ENCODE measurements around the gene ZSWIM8.

DNA sequence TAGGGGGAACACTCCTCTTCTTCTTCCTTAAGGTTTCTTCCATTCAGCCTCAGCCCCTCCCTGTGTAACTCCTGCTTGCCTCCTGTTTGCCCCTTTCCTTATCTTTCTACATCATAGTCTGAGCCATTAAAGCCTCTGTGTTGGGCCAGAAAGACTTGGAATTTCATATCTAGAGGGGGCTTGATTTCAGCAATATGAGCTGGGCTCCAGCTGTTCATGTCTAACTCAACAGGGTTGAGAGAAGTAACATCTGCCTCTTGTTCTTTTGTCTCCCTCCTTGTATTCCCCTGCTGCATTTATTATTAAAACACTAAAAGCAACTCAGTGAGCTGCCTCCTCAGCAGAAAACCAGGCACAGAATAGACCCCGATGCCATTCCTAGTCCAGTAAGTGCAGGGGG lies 23.6 kb upstream of the ZSWIM8 start:
- TF ChIP-seq, protein P1, sequence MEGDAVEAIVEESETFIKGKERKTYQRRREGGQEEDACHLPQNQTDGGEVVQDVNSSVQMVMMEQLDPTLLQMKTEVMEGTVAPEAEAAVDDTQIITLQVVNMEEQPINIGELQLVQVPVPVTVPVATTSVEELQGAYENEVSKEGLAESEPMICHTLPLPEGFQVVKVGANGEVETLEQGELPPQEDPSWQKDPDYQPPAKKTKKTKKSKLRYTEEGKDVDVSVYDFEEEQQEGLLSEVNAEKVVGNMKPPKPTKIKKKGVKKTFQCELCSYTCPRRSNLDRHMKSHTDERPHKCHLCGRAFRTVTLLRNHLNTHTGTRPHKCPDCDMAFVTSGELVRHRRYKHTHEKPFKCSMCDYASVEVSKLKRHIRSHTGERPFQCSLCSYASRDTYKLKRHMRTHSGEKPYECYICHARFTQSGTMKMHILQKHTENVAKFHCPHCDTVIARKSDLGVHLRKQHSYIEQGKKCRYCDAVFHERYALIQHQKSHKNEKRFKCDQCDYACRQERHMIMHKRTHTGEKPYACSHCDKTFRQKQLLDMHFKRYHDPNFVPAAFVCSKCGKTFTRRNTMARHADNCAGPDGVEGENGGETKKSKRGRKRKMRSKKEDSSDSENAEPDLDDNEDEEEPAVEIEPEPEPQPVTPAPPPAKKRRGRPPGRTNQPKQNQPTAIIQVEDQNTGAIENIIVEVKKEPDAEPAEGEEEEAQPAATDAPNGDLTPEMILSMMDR (conservative IDR thresholded peaks at IDR 0.05; ENCODE audit: low read depth in 2 of 2), result no peak
- TF ChIP-seq EZH2 (IDR thresholded peaks at IDR 0.05; ENCODE audit: low read depth, unreplicated experiment), result no peak
- no peak for TF ChIP-seq EZH2phosphoT487 (IDR thresholded peaks at IDR 0.05; ENCODE audit: unreplicated experiment)
- TF ChIP-seq POLR2AphosphoS5 (IDR thresholded peaks at IDR 0.05; ENCODE audit: low read depth), result no peak
- no peak for TF ChIP-seq CREB1 (CRISPR knock-in tag; IDR thresholded peaks at IDR 0.05; ENCODE audit: low read depth)
- TF ChIP-seq JUNB (IDR thresholded peaks at IDR 0.05; ENCODE audit: unreplicated experiment), result no peak
- TF ChIP-seq, protein P2, sequence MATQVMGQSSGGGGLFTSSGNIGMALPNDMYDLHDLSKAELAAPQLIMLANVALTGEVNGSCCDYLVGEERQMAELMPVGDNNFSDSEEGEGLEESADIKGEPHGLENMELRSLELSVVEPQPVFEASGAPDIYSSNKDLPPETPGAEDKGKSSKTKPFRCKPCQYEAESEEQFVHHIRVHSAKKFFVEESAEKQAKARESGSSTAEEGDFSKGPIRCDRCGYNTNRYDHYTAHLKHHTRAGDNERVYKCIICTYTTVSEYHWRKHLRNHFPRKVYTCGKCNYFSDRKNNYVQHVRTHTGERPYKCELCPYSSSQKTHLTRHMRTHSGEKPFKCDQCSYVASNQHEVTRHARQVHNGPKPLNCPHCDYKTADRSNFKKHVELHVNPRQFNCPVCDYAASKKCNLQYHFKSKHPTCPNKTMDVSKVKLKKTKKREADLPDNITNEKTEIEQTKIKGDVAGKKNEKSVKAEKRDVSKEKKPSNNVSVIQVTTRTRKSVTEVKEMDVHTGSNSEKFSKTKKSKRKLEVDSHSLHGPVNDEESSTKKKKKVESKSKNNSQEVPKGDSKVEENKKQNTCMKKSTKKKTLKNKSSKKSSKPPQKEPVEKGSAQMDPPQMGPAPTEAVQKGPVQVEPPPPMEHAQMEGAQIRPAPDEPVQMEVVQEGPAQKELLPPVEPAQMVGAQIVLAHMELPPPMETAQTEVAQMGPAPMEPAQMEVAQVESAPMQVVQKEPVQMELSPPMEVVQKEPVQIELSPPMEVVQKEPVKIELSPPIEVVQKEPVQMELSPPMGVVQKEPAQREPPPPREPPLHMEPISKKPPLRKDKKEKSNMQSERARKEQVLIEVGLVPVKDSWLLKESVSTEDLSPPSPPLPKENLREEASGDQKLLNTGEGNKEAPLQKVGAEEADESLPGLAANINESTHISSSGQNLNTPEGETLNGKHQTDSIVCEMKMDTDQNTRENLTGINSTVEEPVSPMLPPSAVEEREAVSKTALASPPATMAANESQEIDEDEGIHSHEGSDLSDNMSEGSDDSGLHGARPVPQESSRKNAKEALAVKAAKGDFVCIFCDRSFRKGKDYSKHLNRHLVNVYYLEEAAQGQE (IDR thresholded peaks at IDR 0.05; ENCODE audit: unreplicated experiment), result no peak
- no peak for TF ChIP-seq NANOG (IDR thresholded peaks at IDR 0.05; ENCODE audit: borderline replicate concordance)
- TF ChIP-seq STAT1 (IDR thresholded peaks at IDR 0.05; ENCODE audit: unreplicated experiment), result no peak
- TF ChIP-seq ZNF114 (CRISPR knock-in tag; IDR thresholded peaks at IDR 0.05), result no peak
- TF ChIP-seq, protein P3, sequence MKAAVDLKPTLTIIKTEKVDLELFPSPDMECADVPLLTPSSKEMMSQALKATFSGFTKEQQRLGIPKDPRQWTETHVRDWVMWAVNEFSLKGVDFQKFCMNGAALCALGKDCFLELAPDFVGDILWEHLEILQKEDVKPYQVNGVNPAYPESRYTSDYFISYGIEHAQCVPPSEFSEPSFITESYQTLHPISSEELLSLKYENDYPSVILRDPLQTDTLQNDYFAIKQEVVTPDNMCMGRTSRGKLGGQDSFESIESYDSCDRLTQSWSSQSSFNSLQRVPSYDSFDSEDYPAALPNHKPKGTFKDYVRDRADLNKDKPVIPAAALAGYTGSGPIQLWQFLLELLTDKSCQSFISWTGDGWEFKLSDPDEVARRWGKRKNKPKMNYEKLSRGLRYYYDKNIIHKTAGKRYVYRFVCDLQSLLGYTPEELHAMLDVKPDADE (IDR thresholded peaks at IDR 0.05), result no peak

Data from GM23338 (cell line).